Colonic mucosa (tissue), 4 donors: ENCODE measurements around the gene VPS35L. TPM values are rescaled to one million over a fixed set of nuclear protein-coding genes. Genes with fewer than 3 reads are reported as not detected.
A peak's percentile ranks its signal among the peaks of the same experiment; 100 is the strongest.

Source experiments
- DNase-seq: peaks from one replicate; pipeline ENCODE4 v3.0.0-alpha.2; 2020
- H3K27ac ChIP-seq: fragments of 200-600 bp; one replicate; pipeline ENCODE4 v1.8.0; 2021
- H3K27me3 ChIP-seq: fragments of 200-600 bp; one replicate; pipeline ENCODE4 v1.8.0; 2021
- H3K36me3 ChIP-seq: fragments of 200-600 bp; one replicate; pipeline ENCODE4 v1.8.0; 2021
- H3K4me1 ChIP-seq: fragments of 200-600 bp; one replicate; pipeline ENCODE4 v1.8.0; 2021; ENCODE audit warnings: mild to moderate bottlenecking
- H3K4me3 ChIP-seq: fragments of 200-600 bp; one replicate; pipeline ENCODE4 v1.8.0; 2021
- H3K9ac ChIP-seq, 2 donors: one replicate each; pipeline ENCODE4 v1.7.0; 2013; ENCODE audit warnings: control low read depth in 2 of 2, low read depth in 2 of 2, low read length in 2 of 2
- H3K9me3 ChIP-seq: fragments of 200-600 bp; one replicate; pipeline ENCODE4 v1.8.0; 2021
- intact Hi-C: fragments of 100-400 bp; cut with DNase I; formaldehyde crosslinking; loops from one replicate; pipeline ENCODE4 v1.14.1; 2022
- total RNA-seq, 2 donors: library from RNA; stranded (reverse); fragmentation: NEBNext Ultra II Directional in 1 of 2; extraction: Animal tissue kit (Norgen Biotek cat#: 25700) in 1 of 2; gene quantifications; one replicate each; pipeline ENCODE4 v1.2.1, GENCODE V29; 2021
- TF ChIP-seq, protein P1 (sequence below): fragments of 200-600 bp; IDR thresholded peaks from one replicate; pipeline ENCODE4 v1.8.0; 2022; ENCODE audit warnings: antibody characterized with exemption, mild to moderate bottlenecking
- donor health status: healthy.
- donor health status: DM: no; HTN: no; CAD: no.
- donor health status: DM: no; HTN: no; CAD: no.

Gene VPS35L
- total RNA-seq, 2 donors from 2014 or later: 38.0 to 43.7 TPM

DNA sequence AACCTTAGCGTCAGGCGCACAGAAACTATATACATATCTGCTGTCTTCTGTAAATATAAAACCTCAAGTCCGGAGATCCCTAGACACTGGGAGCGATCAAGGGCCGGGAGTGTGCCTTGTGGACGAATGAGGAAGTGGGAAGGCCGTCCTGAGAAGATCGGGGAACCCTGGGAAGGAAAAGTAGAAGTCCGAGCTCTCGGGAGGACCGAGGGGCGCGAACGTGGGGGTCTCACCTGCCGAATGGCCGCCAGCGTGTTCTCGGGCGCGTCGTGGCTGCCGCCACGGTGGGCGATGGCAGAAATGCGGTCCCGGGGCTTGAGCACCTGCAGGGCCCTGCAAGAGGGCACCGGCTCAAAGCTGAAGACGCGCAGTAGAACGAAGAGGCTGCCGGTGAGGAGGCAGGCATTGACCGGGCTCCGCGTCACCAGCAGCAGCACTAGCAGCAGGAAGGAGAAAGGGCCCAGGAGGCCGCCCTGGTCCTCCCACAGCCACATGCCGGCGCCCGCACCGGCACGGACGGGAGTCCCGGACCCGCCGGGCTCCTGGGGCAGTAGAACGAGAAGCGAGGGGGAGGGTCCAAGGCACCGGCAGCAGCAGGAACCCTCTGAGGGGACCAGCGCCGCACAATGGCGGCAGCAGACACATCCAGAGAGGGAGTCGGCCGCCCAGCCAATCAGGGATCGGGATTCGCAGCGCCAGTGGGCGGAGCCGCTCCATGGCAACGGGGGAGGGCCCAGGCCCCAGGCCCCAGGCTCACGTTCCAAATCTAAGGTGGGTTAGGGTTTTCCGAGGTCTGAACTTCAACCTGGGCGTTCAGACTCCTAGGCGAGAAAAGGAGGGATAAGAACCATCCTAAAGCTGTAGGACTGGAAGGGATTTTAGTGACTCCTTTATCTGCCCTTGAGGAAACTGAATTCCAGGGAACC, 33.8 kb upstream of the VPS35L start, which contains the start of gene GDE1:
Gene GDE1 (minus strand): TSS at position 628 of the 926 bp plus-strand sequence. CDS start 134 bp downstream, at position 494.
- H3K27ac ChIP-seq: peak within 1 kb of the TSS; percentile 91
- TF ChIP-seq, protein P1, sequence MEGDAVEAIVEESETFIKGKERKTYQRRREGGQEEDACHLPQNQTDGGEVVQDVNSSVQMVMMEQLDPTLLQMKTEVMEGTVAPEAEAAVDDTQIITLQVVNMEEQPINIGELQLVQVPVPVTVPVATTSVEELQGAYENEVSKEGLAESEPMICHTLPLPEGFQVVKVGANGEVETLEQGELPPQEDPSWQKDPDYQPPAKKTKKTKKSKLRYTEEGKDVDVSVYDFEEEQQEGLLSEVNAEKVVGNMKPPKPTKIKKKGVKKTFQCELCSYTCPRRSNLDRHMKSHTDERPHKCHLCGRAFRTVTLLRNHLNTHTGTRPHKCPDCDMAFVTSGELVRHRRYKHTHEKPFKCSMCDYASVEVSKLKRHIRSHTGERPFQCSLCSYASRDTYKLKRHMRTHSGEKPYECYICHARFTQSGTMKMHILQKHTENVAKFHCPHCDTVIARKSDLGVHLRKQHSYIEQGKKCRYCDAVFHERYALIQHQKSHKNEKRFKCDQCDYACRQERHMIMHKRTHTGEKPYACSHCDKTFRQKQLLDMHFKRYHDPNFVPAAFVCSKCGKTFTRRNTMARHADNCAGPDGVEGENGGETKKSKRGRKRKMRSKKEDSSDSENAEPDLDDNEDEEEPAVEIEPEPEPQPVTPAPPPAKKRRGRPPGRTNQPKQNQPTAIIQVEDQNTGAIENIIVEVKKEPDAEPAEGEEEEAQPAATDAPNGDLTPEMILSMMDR: no peak
- no peaks in the 10 kb centered on the region for H3K9me3 ChIP-seq
- no peaks in the 10 kb centered on the region for H3K36me3 ChIP-seq
- H3K4me1 ChIP-seq: no peaks in the 10 kb centered on the region
- H3K9ac ChIP-seq: peak within 1 kb of the TSS; percentile 95 to 97
- no peaks in the 10 kb centered on the region for H3K27me3 ChIP-seq
- peak; percentile 98 for DNase-seq
- H3K4me3 ChIP-seq: peak within 1 kb of the TSS; percentile 64
- intact Hi-C loops: no loop called here

DNA sequence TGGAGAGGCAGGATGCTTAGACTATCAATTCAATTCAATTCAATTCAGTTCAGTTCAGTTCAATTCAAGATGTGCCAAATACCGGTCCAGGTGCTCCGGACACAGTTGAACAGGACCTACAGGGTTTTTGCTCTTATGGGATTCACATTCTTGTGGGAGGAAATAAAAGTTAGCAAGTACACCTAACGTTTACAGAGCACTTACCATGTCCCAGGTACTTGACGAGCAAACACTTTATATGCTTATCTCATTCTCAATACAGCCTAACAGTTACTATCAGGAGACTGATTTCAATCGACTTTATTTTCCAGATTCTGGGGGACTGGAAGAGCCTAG, 33.1 kb upstream of the VPS35L start:
- Histone ChIP-seq H3K9ac (peak overlapping the region in 1 of 2 donors; percentile 95), H3K36me3 (no peaks in the 10 kb centered on the region), H3K4me3 (no peak overlapping the region), H3K4me1 (no peaks in the 10 kb centered on the region), H3K27me3 (no peaks in the 10 kb centered on the region), H3K27ac (peak overlapping the region; percentile 91), H3K9me3 (no peaks in the 10 kb centered on the region)
- intact Hi-C loops: no loop called here
- TF ChIP-seq, protein P1: no peak
- DNase-seq: no peak

DNA sequence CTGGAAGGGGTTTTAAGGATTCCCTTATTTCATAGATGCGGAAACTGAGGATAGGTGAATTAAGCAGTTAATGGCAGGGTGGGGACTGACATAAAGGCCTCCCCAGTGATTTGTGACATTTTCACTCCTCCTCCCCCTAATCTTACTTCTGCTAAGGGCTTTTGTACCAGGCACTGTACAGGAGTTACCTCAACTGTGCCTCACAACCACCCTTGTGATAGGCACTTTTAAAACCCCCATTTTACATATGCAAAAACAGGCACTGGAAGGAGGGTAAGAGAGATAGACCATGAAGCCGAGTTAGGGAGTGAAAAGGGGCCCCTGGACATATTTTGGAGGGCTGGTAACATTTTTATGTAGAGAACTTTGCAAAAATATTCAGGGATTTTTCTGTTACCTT, 32.7 kb upstream of the VPS35L start:
- no peaks in the 10 kb centered on the region for H3K27me3 ChIP-seq
- no peaks in the 10 kb centered on the region for H3K9me3 ChIP-seq
- TF ChIP-seq, protein P1: no peak
- H3K36me3 ChIP-seq: no peaks in the 10 kb centered on the region
- intact Hi-C loops: no loop called here
- no peak for DNase-seq
- H3K9ac ChIP-seq: no peak overlapping the region
- no peak overlapping the region for H3K27ac ChIP-seq
- no peak overlapping the region for H3K4me3 ChIP-seq
- H3K4me1 ChIP-seq: no peaks in the 10 kb centered on the region

DNA sequence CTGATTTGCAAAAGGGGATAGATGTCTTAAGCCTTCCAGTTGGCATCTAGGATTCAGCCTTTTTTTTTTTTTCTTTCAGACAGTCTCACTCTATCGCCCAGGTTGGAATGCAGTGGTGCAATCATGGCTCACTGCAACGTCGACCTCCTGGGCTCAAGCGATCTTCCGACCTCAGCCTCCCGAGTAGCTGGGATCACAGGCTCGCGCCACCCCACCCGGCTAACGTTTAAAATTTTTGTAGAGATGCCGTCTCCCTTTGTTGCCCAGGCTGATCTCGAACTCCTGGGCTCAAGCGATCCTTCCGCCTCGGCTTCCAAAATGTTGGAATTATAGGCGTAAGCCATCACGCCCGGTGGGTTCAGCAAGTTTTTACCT, 32.3 kb upstream of the VPS35L start:
- Histone ChIP-seq H3K27me3 (no peaks in the 10 kb centered on the region), H3K9ac (no peak overlapping the region), H3K4me1 (no peaks in the 10 kb centered on the region), H3K36me3 (no peaks in the 10 kb centered on the region), H3K4me3 (no peak overlapping the region), H3K9me3 (no peaks in the 10 kb centered on the region), H3K27ac (no peak overlapping the region)
- TF ChIP-seq, protein P1: no peak
- intact Hi-C loops: no loop called here
- peak; percentile 31 for DNase-seq

DNA sequence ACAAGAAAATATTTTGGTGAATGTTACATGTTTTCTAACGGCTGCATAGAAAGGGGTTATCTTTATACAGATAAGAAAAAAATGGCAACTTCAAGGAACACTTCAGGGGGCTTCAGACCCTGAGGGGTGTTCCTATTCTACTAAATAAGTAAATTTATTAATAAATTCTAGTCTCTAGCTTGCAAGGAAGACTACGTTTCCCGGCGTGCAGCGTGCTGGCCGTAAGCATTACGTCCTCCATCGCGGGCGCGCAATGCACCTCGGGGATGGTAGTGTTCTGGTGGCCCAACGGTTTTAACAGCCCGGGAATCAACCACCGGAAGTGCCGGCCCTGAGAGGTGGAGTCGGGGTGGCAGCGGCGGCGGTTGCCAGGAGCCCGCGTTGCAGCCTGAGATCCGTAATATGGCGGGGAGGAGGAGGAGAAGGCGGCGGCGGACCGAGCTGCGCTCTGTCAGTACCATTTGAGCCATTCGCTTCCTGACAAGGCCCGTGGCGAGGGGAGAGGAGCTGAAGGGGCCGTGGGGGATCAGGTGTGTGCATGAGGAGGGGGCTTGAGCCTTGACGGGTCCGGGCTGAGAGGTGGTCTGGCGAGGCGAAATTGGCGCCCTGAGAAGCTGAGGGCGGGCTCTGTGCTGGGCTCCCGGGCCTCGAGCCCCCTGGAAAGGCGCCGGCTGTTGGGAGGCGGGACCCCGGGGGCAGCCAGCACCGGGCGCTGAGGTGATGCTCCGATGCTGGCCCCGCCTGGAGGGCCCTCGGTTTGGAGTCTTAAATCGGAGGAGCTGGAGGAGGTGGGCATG, 31.7 kb upstream of the VPS35L start, which contains the start of gene CCP110:
Gene CCP110 (plus strand): TSS at position 384 of the 797 bp plus-strand sequence. CDS start 3,940 bp downstream, outside the sequence.
- H3K4me3 ChIP-seq: peak within 1 kb of the TSS; percentile 86
- H3K9ac ChIP-seq: peak within 1 kb of the TSS; percentile 65 to 89
- intact Hi-C loops: no loop called here
- H3K9me3 ChIP-seq: no peaks in the 10 kb centered on the region
- TF ChIP-seq, protein P1: no peak
- peak within 1 kb of the TSS; percentile 9 for H3K27ac ChIP-seq
- H3K4me1 ChIP-seq: no peaks in the 10 kb centered on the region
- H3K27me3 ChIP-seq: no peaks in the 10 kb centered on the region
- H3K36me3 ChIP-seq: peaks cover 6% of the 10 kb centered on the region
- peak; percentile 98 for DNase-seq
